DMS153 treated with DMSO at 0.1 percent for 48 hours (cell line): ENCODE measurements around the gene SPOP.
"Not testable (repeated sequence)": the region's sequence is repeated elsewhere in the genome, so short reads cannot be mapped to it uniquely, and the experiment has no call there.

ENCODE experiments used
- DNase-seq: peaks from one replicate; lab custom pipeline; 2025; ENCODE audit not compliant: unreplicated experiment; lab: John Stamatoyannopoulos, UW

Gene SPOP

DNA sequence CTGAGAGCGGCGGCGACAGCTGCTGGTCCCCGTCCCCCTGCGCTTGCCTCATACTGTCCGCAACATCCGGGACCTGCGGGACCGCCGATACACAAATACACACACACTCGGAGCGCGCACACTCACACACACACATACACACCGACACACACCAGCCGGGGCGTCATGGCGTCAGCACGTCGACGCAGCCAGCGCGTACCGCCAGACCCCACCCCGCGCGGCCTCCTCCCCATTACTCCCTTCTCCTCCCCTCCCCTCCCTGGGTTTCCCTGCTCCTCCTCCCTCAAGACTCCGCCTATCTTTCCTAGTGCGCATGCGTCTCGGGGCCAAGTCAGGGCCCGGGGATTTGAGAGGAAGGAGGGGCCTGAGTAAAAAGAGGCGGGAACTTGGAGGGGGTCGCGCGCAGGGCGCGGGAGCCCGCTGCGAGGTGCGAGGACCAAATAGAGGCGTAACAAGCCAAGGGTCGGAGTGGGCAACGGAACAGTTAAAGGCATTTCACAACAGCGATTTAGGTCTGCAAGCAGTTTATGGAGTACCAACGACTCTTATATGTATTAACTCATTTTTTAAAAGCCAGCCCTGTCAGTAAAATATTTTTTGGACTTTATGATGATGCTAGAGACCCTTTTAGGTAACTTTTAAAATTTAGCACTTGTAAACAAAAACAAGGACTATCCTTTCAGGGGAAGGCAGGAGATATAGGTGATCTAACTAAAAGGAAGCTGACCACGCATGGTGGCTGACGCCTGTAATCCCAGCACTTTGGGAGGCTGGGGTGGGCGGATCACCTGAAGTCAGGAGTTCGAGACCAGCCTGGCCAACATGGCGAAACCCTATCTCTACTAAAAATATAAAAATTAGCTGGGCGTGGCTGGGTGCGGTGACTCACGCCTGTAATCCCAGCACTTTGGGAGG is at the start of gene SPOP:
SPOP (minus strand) TSS at position 165 of the 915 bp plus-strand sequence. CDS start 55,287 bp downstream, outside the sequence.
- peak; percentile 95 for DNase-seq

DNA sequence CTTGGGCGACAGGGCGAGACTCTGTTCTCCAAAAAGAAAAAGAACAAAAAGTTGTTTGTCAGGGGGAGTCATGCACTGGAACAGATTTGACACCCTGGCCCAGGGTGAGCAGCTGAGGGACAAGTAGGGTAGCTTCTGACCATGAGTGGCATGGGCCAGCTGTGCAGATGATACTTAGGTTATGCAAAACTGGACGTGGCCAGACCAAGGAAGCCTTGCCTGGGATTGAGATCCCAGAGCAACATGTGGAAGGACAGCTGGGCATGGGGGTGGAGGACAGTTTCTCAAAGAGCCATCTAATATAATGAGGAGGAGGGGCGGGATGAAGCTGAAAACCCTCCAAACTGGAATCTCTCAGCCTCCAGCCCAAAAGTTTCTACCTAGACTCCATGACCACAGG is 49.5 kb upstream of the SPOP start:
- DNase-seq: no peak

DNA sequence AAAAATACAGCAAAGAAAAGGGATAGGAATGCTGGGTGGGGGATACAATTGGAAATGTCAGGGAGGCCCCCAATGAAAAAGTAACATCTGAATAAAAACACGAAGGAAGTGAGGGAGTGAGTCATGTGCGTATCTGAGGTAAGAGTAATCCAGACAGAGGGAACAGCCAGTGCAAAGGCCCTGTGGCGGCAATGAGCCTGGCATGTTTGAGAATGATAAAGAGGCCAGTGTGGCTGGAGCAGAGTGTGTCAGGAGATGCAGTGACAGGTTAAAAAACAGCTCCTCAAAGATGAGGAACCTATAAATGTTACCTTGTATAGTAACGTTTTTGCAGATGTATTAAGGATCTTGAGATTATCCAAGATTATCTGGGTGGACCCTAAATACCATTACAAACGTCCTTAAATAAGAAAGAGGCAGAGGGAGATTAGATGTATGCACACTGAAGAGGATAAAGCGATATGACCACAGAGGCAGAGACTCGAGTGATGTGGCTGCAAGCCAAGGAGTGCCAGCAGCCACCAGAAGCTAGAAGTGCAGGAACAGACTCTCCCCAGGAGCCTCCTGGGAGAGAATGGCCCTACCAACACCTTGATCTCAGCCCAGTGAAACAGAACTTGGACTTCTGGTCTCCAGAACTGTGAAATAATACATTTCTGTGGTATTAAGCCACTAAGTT is 47.7 kb upstream of the SPOP start:
- DNase-seq: no peak

DNA sequence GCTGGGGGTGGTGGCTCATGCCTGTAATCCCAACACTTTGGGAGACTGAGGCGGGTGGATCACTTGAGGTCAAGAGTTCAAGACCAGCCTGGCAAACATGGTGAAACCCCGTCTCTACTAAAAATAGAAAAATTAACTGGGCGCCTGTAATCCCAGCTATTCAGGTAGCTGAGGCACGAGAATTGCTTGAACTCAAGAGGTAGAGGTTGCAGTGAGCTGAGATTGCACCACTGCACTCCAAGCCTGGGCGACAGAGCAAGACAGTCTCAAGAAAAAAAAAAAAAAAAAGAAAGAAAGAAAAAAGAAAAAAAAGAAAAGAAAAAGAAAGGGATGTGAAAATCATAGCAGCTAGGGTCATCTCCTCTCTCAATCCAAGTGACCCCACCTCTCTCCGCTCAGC is 46.7 kb upstream of the SPOP start:
- not testable (repeated sequence) for DNase-seq

DNA sequence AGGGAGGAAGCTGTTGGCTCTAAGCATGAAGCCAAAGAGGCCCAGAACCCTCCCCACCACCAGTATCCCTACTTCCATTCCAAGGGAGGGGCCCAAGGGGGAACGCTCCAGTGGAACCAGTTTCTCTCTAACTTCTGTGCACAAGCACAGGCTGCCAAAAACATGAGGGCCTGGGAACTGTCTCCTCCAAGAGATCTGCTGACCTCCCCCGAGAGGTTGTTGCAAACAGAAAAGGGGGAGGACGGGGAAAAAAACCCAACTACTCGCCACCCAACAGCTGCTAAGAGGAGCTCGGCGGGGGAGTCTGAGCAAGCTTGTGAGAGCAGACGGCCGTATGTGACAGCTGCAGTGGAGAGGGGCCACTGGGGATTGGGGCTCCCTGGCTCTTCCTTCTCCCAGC is 45.5 kb upstream of the SPOP start:
- DNase-seq: no peak

DNA sequence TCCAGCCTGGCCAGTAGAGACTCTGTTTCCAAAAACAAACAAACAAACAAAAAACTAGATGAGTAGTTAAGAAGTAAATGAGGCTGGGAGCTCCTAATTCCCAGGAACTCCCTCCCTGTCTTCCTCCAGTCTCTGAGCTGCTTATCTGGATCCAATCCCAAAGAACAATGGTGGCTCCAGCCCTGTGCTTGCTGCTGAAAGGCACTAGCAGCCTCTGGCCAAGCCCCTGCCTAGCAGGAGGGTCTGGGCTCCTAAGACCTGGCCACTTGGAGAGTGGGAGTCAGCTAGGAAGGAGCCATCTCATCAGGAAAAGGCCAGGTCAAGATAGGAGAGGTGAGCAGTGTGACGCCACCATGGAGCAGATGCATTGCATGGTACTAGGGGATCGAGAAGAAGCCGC is 44.2 kb upstream of the SPOP start:
- no peak for DNase-seq

DNA sequence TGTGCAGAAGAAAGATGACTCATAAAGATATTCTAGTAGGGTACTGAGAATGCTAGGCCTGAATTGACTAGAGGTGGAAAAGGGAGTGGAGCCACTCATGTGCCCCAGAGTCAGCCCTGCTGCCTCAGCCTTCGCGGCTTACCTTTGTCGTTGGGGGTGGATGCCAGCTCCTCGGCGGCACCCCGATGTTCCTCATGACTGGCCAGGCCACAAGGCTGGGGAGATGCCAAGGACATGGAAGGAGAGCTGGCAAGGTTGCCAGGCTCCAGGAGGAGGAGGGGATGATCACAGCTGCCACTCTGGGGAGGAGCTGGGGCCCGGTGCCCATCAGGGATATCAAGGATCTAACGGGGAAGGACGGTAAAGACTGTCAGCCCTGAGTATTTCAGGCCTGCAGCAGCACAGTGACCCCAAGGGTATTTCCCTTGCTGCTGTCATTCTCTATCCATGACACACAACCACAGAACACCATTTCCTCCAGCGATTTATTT is 39.5 kb upstream of the SPOP start:
- no peak for DNase-seq

DNA sequence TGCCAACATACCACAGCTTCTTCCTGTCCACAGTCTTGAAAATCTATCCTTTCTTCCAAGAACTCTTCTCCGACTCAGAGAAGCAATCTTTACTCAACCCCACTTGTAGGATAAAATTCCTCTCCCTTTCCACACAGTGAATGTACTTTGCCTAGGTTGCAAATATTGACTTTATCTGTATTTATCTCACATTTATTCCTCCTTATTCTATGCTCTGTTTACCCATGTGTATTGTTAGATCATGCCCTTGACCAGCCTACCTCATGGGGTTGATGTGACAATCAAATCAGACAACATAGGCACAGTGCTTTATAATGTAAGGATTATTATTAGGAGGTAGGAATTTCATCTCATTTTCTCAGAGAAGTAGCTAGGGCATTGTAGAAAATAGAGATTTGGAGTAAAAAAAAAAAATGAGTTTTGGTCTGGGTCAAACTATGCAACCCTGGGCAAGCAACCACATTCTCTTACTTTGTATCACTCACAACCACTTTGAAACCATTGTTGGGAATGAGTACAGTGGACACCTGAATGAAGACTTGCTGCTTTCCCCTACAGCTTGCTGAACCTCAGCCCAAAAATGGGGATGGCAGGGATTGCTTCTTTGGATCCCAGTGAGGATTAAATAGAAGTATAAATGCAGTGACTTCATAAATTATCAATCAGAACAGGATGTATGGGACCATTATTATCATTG is 38.9 kb upstream of the SPOP start:
- no peak for DNase-seq

DNA sequence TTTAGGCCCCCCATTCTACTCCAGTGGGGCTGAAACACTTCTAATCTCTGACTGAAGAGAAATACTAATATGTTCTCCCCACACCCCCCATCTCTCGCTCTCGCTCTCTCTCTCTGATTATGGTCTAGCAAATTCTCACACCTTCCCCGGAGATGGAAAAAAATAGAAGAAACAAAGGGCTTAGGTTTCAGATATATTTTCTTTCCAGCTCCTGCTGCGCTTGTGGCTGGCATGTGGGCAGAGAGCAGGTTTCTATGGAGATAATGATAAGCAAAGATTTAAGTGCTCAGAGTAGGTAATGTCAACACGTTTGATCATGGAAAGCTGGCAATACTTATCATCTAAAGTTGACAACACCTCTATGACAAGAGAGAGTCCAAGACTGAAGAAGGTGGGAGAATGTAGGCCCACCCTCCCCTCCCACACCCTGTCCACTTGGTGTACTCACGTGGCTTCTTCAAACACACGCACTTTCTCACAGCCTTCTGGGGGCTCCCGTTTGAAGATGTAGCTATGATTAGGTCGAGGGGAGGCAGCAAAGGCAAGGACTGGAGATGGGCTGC is 37.9 kb upstream of the SPOP start:
- no peak for DNase-seq

DNA sequence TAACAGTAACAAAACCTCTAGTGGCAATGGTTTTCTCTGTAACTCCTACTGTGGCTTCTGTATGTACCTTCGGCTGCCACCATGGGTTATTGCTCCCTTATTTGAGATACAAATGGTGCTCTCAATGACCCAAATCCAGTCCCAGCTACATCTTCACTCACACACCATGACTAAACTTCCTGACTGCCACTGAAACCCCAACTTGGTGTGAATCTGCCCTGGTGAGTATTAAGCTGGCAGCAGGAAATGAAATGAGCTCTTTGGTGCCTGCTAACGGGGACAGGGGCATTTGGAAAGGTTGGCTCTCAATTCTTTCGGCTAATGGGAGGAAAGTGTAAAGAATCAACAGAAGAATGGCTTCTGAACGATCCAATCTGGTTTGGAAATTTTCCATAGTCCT is 37.3 kb upstream of the SPOP start:
- DNase-seq: no peak

DNA sequence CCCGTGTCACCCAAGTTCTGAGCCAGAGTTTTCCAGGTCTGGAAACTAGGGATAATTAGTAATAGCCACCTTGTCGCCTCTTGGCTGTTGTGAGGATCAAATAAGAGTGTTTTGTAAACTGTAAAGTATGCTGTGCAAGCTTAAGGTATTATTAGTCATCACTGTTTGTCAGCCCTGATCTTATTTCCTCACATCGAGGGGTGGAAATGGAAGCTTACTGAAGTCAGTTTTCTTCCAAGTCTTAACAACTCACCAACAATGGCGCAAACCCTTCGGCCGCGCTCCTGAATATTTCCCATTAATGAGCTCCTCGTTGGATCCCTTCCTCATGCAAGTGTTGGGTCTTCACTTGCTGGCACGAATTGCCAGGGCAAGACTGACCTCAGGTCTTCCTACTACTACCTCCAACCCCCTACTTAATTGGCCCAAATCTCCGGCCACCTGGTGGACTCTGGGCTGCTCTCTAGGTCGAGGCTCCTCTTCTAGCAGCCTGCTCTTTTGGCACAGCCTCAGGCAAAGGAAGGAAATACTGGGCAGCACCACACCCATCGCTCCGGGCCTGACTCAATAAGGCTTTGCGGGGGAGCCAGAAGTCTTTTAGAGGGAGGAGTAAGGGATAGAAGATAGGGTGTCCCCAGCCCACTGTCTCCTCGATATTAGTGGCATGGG is 30.8 kb upstream of the SPOP start:
- no peak for DNase-seq

DNA sequence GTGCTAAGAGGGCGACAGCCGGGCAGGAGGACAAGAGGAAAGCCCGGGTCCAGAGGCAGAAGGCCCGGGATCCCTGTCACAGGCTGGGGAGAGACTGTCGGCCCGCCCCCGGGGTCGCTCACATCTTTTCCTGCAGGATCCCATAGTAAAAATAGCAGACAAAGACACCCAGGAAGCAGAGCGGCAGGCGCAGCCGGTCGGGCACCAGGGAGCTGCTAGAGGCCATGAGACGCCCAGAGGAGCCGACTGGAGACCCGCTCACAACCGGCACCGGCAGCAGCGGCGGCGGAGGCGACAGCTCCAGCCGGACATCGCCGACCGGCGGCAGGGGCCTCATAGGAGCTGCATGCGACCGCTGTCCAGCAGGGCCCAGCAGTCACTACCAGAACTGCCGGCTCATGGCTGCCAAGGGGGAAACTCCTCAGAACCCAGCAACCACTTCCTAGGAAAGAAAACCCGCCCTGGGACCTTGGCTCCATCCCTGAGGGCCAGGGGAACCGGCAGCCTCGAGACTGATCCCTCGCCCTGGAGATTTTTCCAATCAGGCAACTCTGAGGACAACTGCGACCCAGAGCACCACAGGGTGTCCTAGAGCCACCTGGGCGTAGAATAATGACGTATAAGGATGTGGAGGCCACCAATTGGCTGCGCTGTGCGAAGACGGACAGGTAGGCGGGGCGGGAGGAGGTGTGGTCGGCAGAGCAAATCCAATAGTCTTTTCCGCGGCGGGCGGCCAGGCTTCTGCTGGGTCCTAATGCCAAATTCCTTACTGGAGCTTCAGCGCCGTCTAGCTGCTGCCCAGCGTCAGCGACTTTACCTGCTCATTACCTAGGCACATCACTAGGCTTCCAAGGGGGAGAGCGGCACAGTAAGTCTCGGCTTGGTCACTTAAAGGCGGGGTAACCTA is 30.0 kb upstream of the SPOP start, which contains the start of gene SLC35B1:
SLC35B1 (minus strand) TSS at position 357 of the 907 bp plus-strand sequence; CDS start at position 226, 131 bp downstream.
- DNase-seq: peak; percentile 98

DNA sequence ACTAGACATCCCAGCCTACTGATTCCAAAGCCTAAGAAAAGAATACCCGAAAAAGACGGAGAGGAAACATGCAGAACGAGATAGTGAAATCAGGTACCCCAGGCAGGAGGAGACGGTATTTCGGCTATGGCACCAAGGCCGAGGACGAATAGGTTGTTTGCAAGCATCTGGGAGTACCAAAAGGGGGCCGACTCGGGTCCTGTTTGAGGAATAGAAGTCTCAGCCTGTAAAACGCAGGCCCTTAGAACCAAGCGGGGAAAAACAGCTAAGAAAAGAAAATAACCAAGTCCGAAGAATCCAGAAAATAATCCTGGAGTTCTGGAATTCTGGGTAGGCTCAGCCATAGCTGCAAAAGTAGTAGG is 29.3 kb upstream of the SPOP start:
- no peak for DNase-seq

DNA sequence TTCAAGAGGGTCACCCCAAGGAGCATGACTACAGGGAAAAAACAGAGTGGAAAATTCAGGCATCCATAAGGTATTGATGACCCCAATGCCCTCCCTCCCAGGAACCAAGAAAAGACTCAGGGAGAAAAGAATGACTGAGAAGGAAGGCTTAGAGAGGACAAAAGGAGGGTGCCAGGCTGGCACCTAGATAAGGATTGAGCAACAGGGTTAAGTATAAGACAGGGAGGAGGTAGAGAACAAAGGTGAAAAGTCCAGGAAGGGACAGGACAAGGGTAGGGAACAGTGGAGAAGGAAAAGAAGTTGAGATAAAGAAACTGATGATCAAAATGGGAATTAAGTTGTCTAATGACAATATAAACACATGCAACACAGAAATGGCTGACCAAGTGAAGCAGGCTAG is 27.4 kb upstream of the SPOP start:
- DNase-seq: no peak

DNA sequence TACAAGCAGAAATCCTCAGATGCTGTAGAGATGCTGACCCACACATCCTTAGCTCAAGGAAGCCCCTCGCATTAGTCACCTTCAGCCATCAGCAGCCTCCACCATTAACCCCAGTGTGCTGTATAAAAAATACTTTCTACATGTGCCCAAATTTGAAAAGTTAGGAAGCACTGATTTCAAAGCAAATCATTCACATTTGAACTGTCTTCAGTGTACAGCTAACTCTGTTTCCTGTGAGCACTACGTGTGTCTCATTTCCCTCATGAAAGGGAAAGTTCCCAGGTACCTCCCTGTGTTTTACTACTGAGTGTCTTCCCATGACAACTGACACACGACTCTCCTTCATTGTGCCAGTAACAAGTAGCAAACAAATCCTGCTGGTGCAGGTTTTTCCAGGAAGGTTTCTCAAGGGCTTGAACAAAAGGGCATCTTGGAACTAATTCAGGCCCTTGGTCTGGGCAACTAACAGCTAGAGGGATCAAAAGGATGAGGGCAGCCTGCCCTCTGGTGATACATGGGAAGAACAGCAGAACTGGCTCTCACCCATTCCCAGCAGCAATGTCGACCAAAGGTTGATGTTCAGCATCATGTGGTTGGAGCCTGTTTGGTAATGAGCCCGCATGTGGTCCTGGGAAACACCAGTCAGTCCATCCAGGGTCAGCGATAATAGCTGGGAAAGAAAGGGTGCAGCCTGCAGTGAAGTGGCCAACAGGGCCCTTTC is 25.8 kb upstream of the SPOP start:
- no peak for DNase-seq

DNA sequence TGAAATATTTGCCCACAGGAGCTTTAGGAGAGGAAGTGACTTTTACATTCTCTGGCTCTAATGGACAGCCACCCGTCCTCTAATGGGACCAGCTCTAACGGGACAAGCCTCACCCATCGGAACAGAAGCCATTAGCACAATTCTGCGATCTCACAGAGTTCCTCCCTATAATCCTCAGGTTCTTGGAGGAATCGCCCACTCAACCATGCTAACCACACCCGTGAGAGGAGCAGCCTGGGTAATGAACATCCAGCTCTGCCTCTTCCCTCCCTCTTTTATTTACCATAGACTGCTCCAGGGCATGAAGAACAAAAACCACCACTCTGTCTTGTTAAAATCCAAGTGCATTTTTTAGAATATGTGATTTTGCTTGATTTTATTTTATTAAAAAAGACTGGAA is 23.1 kb upstream of the SPOP start:
- DNase-seq: no peak

DNA sequence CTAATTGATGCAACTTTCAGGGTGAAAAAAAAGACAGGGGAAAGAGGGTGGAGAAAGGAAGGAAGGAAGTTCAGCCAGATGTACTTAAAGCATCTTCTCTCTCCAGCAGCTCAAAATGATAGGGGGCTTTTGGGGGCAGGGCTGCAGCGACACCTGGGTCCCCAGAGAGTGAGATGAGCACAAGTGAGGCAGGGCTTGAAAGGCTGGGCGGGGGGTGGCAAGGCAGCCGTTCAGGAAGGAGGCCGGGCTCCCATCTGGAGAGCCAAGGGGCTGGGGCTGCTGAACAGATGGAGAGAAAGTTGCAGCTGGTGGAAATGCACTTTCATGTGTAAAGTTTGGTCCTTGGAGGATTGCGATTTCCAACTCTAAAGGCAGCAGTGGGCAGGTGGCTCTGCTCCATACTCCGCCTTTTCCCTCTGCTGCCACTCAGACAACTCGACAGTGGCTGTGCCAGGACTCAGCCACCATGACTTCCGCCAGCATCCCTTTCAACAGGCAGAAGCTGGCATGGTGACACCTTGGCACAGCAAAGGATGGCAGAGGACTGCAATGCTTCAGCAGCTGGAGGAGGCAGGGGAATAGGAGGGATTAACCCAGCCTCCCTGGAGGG is 22.2 kb upstream of the SPOP start:
- DNase-seq: no peak

DNA sequence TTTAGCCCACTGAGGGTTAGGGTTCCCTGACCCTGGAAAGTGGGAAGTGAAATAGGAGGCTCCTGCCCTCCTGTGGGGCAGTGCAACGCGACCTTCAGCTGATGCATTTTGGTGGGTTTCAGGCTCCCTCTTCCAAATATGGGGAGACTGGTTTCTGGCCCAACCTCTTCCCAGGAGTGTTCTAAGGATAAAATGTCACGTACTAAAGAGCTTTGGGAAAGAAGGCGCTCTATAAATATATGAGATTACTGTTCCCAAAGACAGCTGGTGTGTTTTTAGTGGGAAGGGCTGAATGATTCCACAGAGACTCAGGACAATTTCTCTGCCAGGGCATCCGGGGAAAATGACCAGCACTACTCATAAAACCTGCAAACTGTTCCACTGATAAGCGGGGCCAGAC is 20.1 kb upstream of the SPOP start:
- DNase-seq: no peak
